ENCODE measurements around the gene HTR3B. TPM values are rescaled to one million over a fixed set of nuclear protein-coding genes. Genes with fewer than 3 reads are reported as not detected.

Gene HTR3B
- polyA plus RNA-seq, 1 of the 3 experiments (the other 2 are of a cell fraction): not detected

DNA sequence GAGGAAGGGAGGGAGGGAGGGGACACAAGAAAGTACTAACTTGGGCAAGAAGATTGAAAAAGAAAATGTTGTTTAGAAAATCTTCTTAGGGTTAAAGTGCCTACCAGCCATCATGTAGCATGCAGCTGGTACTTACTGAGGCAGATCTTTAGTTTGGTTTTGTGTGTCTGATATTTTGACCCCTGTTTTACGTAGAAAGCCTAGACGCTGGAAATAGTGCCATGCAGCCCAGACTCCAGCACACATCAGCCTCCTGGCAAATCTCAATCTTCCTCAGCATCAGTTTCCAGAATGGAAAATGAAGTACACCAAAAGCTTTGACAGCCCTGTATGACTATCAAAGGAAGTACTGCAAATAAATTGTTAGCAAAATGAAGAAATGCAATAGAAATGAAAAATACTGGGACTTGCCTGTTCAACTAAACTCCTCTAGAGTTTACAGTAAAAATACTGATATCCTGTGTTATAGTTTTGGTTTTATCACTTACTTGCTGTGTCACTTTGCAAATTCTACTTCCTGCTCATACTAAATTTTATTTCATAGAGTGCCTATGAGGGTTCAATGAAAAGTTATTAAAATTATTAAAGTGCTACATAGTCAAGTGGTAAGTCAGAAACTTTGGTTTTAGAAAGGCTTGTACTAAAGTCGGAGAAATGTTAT, 36.6 kb upstream of the HTR3B start:
- Histone ChIP-seq H3K9me2 (no peaks in the 10 kb centered on the region), H3K36me3 (replicated peaks in 1 of 2; ENCODE audit: control insufficient read depth in 1 of 2, insufficient read depth in 2 of 2, low read length in 1 of 2) (peaks cover 0 to 9% of the 10 kb centered on the region in 2 experiments), H3K9me3 (no peaks in the 10 kb centered on the region), H3K79me2 (ENCODE audit: insufficient read depth) (peaks cover 56% of the 10 kb centered on the region), H3K27me3 (ENCODE audit: insufficient read depth) (no peaks in the 10 kb centered on the region), H3K4me1 (ENCODE audit: control insufficient read depth in 1 of 2, insufficient read depth in 2 of 2, low read depth in 1 of 2, low read length in 1 of 2) (peaks cover 0 to 4% of the 10 kb centered on the region in 2 experiments; a peak in 2 of 4 replicates), H2AFZ (ENCODE audit: low read depth) (no peak overlapping the region), H3K9ac (no peak overlapping the region), H3K27ac (ENCODE audit: low read depth in 2 of 2, low read length in 1 of 2) (no peak overlapping the region), H3K4me2 (no peak overlapping the region), H4K20me1 (ENCODE audit: insufficient read depth) (no peaks in the 10 kb centered on the region), H3F3A (replicated peaks; ENCODE audit: insufficient read depth) (peaks cover 4% of the 10 kb centered on the region), H3K4me3 (ENCODE audit: low read depth in 2 of 2, low read length in 1 of 2) (no peak overlapping the region)
- ChIA-PET CTCF (no interaction called here), POLR2A (no interaction called here)
- 90% methylated on average over 3 of the region's 3 CpGs for WGBS (ENCODE audit: low lambda C conversion rate)
- no peak for TF ChIP-seq RCOR1 (IDR thresholded peaks at IDR 0.05; ENCODE audit: low read length)
- TF ChIP-seq POLR2AphosphoS5 (IDR thresholded peaks at IDR 0.05; ENCODE audit: low read depth, low read length): no peak
- TF ChIP-seq RXRA (IDR thresholded peaks at IDR 0.05; ENCODE audit: borderline replicate concordance, low read depth): no peak
- TF ChIP-seq RAD21 (IDR thresholded peaks at IDR 0.05; ENCODE audit: low read length): no peak
- TF ChIP-seq EP300 (IDR thresholded peaks at IDR 0.05; ENCODE audit: borderline replicate concordance in 1 of 2, low read depth in 1 of 2, low read length in 1 of 2): no peak
- no peak for DNase-seq

DNA sequence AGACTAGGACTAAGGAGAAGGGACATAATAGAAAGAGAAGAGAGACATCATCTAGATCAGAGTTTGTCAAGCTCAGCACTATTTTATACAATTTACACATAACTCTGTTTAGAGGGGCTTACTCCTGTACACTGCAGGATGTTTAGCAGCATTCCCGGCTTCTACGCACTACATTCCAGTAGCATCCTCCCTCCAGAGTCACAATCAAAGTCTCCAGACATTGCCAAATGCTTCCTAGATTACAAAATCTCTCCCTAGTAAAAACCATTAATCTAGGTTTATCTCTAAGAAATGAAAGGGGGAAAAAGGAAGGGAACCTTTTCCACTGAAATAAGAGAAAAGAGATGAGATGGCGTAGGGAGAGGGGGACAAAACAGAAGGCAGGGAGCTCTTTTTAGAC, 33.3 kb upstream of the HTR3B start:
- Histone ChIP-seq H4K20me1 (ENCODE audit: insufficient read depth) (no peaks in the 10 kb centered on the region), H3K36me3 (replicated peaks in 1 of 2; ENCODE audit: control insufficient read depth in 1 of 2, insufficient read depth in 2 of 2, low read length in 1 of 2) (peaks cover 0 to 6% of the 10 kb centered on the region in 2 experiments), H3K27me3 (ENCODE audit: insufficient read depth) (no peaks in the 10 kb centered on the region), H3F3A (replicated peaks; ENCODE audit: insufficient read depth) (peaks cover 4% of the 10 kb centered on the region), H3K4me3 (ENCODE audit: low read depth in 2 of 2, low read length in 1 of 2) (no peak overlapping the region), H3K79me2 (ENCODE audit: insufficient read depth) (peaks cover 60% of the 10 kb centered on the region), H3K4me2 (no peak overlapping the region), H3K9me2 (no peaks in the 10 kb centered on the region), H3K9ac (no peak overlapping the region), H3K4me1 (ENCODE audit: control insufficient read depth in 1 of 2, insufficient read depth in 2 of 2, low read depth in 1 of 2, low read length in 1 of 2) (peaks cover 8% of the 10 kb centered on the region in 2 experiments; a peak in 3 of 4 replicates), H2AFZ (ENCODE audit: low read depth) (no peak overlapping the region), H3K27ac (ENCODE audit: low read depth in 2 of 2, low read length in 1 of 2) (no peak overlapping the region), H3K9me3 (no peaks in the 10 kb centered on the region)
- TF ChIP-seq POLR2AphosphoS5 (IDR thresholded peaks at IDR 0.05; ENCODE audit: low read depth, low read length): no peak
- no peak for TF ChIP-seq TCF12 (IDR thresholded peaks at IDR 0.05)
- TF ChIP-seq, protein P1, sequence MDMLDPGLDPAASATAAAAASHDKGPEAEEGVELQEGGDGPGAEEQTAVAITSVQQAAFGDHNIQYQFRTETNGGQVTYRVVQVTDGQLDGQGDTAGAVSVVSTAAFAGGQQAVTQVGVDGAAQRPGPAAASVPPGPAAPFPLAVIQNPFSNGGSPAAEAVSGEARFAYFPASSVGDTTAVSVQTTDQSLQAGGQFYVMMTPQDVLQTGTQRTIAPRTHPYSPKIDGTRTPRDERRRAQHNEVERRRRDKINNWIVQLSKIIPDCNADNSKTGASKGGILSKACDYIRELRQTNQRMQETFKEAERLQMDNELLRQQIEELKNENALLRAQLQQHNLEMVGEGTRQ (IDR thresholded peaks at IDR 0.05; ENCODE audit: borderline replicate concordance, low read depth, low read length): no peak
- TF ChIP-seq CHD2 (IDR thresholded peaks at IDR 0.05; ENCODE audit: low read length, partially characterized antibody): no peak
- TF ChIP-seq TAF1 (IDR thresholded peaks at IDR 0.05; ENCODE audit: borderline replicate concordance, low read depth, low read length): no peak
- TF ChIP-seq GATA2 (CRISPR knock-in tag; IDR thresholded peaks at IDR 0.05): no peak
- TF ChIP-seq, protein P2, sequence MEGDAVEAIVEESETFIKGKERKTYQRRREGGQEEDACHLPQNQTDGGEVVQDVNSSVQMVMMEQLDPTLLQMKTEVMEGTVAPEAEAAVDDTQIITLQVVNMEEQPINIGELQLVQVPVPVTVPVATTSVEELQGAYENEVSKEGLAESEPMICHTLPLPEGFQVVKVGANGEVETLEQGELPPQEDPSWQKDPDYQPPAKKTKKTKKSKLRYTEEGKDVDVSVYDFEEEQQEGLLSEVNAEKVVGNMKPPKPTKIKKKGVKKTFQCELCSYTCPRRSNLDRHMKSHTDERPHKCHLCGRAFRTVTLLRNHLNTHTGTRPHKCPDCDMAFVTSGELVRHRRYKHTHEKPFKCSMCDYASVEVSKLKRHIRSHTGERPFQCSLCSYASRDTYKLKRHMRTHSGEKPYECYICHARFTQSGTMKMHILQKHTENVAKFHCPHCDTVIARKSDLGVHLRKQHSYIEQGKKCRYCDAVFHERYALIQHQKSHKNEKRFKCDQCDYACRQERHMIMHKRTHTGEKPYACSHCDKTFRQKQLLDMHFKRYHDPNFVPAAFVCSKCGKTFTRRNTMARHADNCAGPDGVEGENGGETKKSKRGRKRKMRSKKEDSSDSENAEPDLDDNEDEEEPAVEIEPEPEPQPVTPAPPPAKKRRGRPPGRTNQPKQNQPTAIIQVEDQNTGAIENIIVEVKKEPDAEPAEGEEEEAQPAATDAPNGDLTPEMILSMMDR (IDR thresholded peaks at IDR 0.05): no peak
- no peak for TF ChIP-seq FOSL2 (IDR thresholded peaks at IDR 0.05; ENCODE audit: borderline replicate concordance, low read depth)
- no peak for TF ChIP-seq GABPA (IDR thresholded peaks at IDR 0.05; ENCODE audit: low read depth)
- TF ChIP-seq, protein P3, sequence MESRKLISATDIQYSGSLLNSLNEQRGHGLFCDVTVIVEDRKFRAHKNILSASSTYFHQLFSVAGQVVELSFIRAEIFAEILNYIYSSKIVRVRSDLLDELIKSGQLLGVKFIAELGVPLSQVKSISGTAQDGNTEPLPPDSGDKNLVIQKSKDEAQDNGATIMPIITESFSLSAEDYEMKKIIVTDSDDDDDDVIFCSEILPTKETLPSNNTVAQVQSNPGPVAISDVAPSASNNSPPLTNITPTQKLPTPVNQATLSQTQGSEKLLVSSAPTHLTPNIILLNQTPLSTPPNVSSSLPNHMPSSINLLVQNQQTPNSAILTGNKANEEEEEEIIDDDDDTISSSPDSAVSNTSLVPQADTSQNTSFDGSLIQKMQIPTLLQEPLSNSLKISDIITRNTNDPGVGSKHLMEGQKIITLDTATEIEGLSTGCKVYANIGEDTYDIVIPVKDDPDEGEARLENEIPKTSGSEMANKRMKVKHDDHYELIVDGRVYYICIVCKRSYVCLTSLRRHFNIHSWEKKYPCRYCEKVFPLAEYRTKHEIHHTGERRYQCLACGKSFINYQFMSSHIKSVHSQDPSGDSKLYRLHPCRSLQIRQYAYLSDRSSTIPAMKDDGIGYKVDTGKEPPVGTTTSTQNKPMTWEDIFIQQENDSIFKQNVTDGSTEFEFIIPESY (IDR thresholded peaks at IDR 0.05; ENCODE audit: borderline replicate concordance, low read depth): no peak
- no peak for TF ChIP-seq SMC3 (IDR thresholded peaks at IDR 0.05; ENCODE audit: low read depth, low read length)
- TF ChIP-seq, protein P4, sequence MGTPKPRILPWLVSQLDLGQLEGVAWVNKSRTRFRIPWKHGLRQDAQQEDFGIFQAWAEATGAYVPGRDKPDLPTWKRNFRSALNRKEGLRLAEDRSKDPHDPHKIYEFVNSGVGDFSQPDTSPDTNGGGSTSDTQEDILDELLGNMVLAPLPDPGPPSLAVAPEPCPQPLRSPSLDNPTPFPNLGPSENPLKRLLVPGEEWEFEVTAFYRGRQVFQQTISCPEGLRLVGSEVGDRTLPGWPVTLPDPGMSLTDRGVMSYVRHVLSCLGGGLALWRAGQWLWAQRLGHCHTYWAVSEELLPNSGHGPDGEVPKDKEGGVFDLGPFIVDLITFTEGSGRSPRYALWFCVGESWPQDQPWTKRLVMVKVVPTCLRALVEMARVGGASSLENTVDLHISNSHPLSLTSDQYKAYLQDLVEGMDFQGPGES (IDR thresholded peaks at IDR 0.05; ENCODE audit: low read depth, low read length): no peak
- TF ChIP-seq, protein P5, sequence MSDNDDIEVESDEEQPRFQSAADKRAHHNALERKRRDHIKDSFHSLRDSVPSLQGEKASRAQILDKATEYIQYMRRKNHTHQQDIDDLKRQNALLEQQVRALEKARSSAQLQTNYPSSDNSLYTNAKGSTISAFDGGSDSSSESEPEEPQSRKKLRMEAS (IDR thresholded peaks at IDR 0.05; ENCODE audit: low read depth): no peak
- no peak for TF ChIP-seq MXI1 (IDR thresholded peaks at IDR 0.05; ENCODE audit: low read depth, low read length)
- TF ChIP-seq TEAD4 (IDR thresholded peaks at IDR 0.05; ENCODE audit: borderline replicate concordance, insufficient read depth): no peak
- TF ChIP-seq SIN3A (IDR thresholded peaks at IDR 0.05; ENCODE audit: borderline replicate concordance, low read depth, low read length): no peak
- TF ChIP-seq NFIC (IDR thresholded peaks at IDR 0.05; ENCODE audit: borderline replicate concordance): no peak
- no peak for TF ChIP-seq RXRA (IDR thresholded peaks at IDR 0.05; ENCODE audit: borderline replicate concordance, low read depth)
- TF ChIP-seq FOXM1 (IDR thresholded peaks at IDR 0.05; ENCODE audit: low read depth): no peak
- DNase-seq: no peak
- ChIA-PET CTCF (interaction anchor here (1.0 to 1.2 kb wide), 2 partner anchors 25 to 157 kb away, joined by 3 to 4 read pairs; no protein-coding TSS in a partner anchor), POLR2A (no interaction called here)
- 94% methylated on average over 3 of the region's 3 CpGs for WGBS (ENCODE audit: low lambda C conversion rate)
